ENCODE measurements around the gene NUP50.

Gene NUP50

GRCh38 chr22:45125188-45125587 is 38.5 kb upstream of the NUP50 start:
- CTCF ChIA-PET, result no interaction called here
- POLR2A ChIA-PET, result interaction anchor here (1.4 kb wide), 1 partner anchor 39 kb away, joined by 4 read pairs; the partner anchor contains the start of gene NUP50

GRCh38 chr22:45127866-45128265 is 35.9 kb upstream of the NUP50 start:
- no peak for TF ChIP-seq FOXA1 (IDR thresholded peaks at IDR 0.05)
- POLR2A ChIA-PET, result no interaction called here
- CTCF ChIA-PET, result no interaction called here

More at GRCh38 chr22:45125188-45125587, 38.5 kb upstream of the NUP50 start:
- no peak for TF ChIP-seq SUZ12 (IDR thresholded peaks at IDR 0.05)
- no peak for TF ChIP-seq LEF1 (IDR thresholded peaks at IDR 0.05; ENCODE audit: borderline replicate concordance)
- TF ChIP-seq FOXM1 (IDR thresholded peaks at IDR 0.05; ENCODE audit: borderline replicate concordance), result no peak
- no peak for TF ChIP-seq FOXK2 (IDR thresholded peaks at IDR 0.05)
- no peak for TF ChIP-seq ELF4 (IDR thresholded peaks at IDR 0.05)
- no peak for TF ChIP-seq NFRKB (IDR thresholded peaks at IDR 0.05)
- no peak for TF ChIP-seq TARDBP (IDR thresholded peaks at IDR 0.05)
- TF ChIP-seq CTBP1 (IDR thresholded peaks at IDR 0.05; ENCODE audit: borderline replicate concordance), result no peak
- TF ChIP-seq ARNT (IDR thresholded peaks at IDR 0.05), result no peak
- no peak for TF ChIP-seq ZNF384 (IDR thresholded peaks at IDR 0.05)
- no peak for TF ChIP-seq L3MBTL2 (conservative IDR thresholded peaks at IDR 0.05)
- TF ChIP-seq SP1 (IDR thresholded peaks at IDR 0.05), result no peak
- no peak for TF ChIP-seq PKNOX1 (IDR thresholded peaks at IDR 0.05)
- no peak for TF ChIP-seq BHLHE40 (IDR thresholded peaks at IDR 0.05; ENCODE audit: borderline replicate concordance)
- TF ChIP-seq FOXA1 (IDR thresholded peaks at IDR 0.05), result no peak
- no peak for DNase-seq (ENCODE audit: extremely low spot score)

GRCh38 chr22:45129703-45130524 is 33.8 kb upstream of the NUP50 start:
- ChIA-PET POLR2A (no interaction called here), CTCF (interaction anchor here (0.6 kb wide), 1 partner anchor 364 kb away, joined by 4 read pairs; no protein-coding TSS in a partner anchor)
- DNase-seq (ENCODE audit: extremely low spot score), result no peak
- no peak for TF ChIP-seq FOXM1 (IDR thresholded peaks at IDR 0.05; ENCODE audit: borderline replicate concordance)
- no peak for TF ChIP-seq ZNF384 (IDR thresholded peaks at IDR 0.05)
- no peak for TF ChIP-seq NFRKB (IDR thresholded peaks at IDR 0.05)
- no peak for TF ChIP-seq L3MBTL2 (conservative IDR thresholded peaks at IDR 0.05)
- no peak for TF ChIP-seq BHLHE40 (IDR thresholded peaks at IDR 0.05; ENCODE audit: borderline replicate concordance)
- TF ChIP-seq FOXA1 (IDR thresholded peaks at IDR 0.05), result no peak
- TF ChIP-seq FOXK2 (IDR thresholded peaks at IDR 0.05), result no peak
- no peak for TF ChIP-seq HDGF (IDR thresholded peaks at IDR 0.05; ENCODE audit: borderline replicate concordance)
- TF ChIP-seq SUZ12 (IDR thresholded peaks at IDR 0.05), result no peak
- TF ChIP-seq SP1 (IDR thresholded peaks at IDR 0.05), result no peak
- no peak for TF ChIP-seq LEF1 (IDR thresholded peaks at IDR 0.05; ENCODE audit: borderline replicate concordance)
- no peak for TF ChIP-seq ELF4 (IDR thresholded peaks at IDR 0.05)

More at GRCh38 chr22:45127866-45128265, 35.9 kb upstream of the NUP50 start:
- no peak for DNase-seq (ENCODE audit: extremely low spot score)

- TF ChIP-seq ZNF384 (IDR thresholded peaks at IDR 0.05) (no peak), SP1 (IDR thresholded peaks at IDR 0.05) (no peak), SUZ12 (IDR thresholded peaks at IDR 0.05) (no peak), CTBP1 (IDR thresholded peaks at IDR 0.05; ENCODE audit: borderline replicate concordance) (no peak), ELF4 (IDR thresholded peaks at IDR 0.05) (no peak), FOXM1 (IDR thresholded peaks at IDR 0.05; ENCODE audit: borderline replicate concordance) (no peak), HDGF (IDR thresholded peaks at IDR 0.05; ENCODE audit: borderline replicate concordance) (no peak), FOXK2 (IDR thresholded peaks at IDR 0.05) (no peak), TARDBP (IDR thresholded peaks at IDR 0.05) (no peak), BHLHE40 (IDR thresholded peaks at IDR 0.05; ENCODE audit: borderline replicate concordance) (no peak), NFRKB (IDR thresholded peaks at IDR 0.05) (no peak), PKNOX1 (IDR thresholded peaks at IDR 0.05) (no peak), L3MBTL2 (conservative IDR thresholded peaks at IDR 0.05) (no peak), FOXA1 (IDR thresholded peaks at IDR 0.05) (no peak), LEF1 (IDR thresholded peaks at IDR 0.05; ENCODE audit: borderline replicate concordance) (no peak), ARNT (IDR thresholded peaks at IDR 0.05) (no peak)
- no peak for DNase-seq (ENCODE audit: extremely low spot score)
- POLR2A ChIA-PET, result no interaction called here
- CTCF ChIA-PET, result no interaction called here
Measured at GRCh38 chr22:45130891-45131290, 32.8 kb upstream of the NUP50 start.

- ChIA-PET POLR2A (no interaction called here), CTCF (no interaction called here)
- no peak for TF ChIP-seq HDGF (IDR thresholded peaks at IDR 0.05; ENCODE audit: borderline replicate concordance)
- no peak for TF ChIP-seq PKNOX1 (IDR thresholded peaks at IDR 0.05)
- no peak for TF ChIP-seq SUZ12 (IDR thresholded peaks at IDR 0.05)
- TF ChIP-seq NFRKB (IDR thresholded peaks at IDR 0.05), result no peak
- no peak for TF ChIP-seq FOXK2 (IDR thresholded peaks at IDR 0.05)
- no peak for TF ChIP-seq SP1 (IDR thresholded peaks at IDR 0.05)
- no peak for TF ChIP-seq CTBP1 (IDR thresholded peaks at IDR 0.05; ENCODE audit: borderline replicate concordance)
- no peak for TF ChIP-seq L3MBTL2 (conservative IDR thresholded peaks at IDR 0.05)
- TF ChIP-seq FOXM1 (IDR thresholded peaks at IDR 0.05; ENCODE audit: borderline replicate concordance), result no peak
- no peak for DNase-seq (ENCODE audit: extremely low spot score)
Measured at GRCh38 chr22:45131749-45132148, 32.0 kb upstream of the NUP50 start.

GRCh38 chr22:45134313-45134712 is 29.4 kb upstream of the NUP50 start:
- ChIA-PET CTCF (no interaction called here), POLR2A (no interaction called here)
- no peak for DNase-seq (ENCODE audit: extremely low spot score)
- TF ChIP-seq BHLHE40 (IDR thresholded peaks at IDR 0.05; ENCODE audit: borderline replicate concordance) (no peak), ZNF384 (IDR thresholded peaks at IDR 0.05) (no peak), PKNOX1 (IDR thresholded peaks at IDR 0.05) (peak; percentile 74), SUZ12 (IDR thresholded peaks at IDR 0.05) (no peak)
